ENCODE measurements around the gene ID1.

The ID1 gene, protein sequence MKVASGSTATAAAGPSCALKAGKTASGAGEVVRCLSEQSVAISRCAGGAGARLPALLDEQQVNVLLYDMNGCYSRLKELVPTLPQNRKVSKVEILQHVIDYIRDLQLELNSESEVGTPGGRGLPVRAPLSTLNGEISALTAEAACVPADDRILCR

DNA sequence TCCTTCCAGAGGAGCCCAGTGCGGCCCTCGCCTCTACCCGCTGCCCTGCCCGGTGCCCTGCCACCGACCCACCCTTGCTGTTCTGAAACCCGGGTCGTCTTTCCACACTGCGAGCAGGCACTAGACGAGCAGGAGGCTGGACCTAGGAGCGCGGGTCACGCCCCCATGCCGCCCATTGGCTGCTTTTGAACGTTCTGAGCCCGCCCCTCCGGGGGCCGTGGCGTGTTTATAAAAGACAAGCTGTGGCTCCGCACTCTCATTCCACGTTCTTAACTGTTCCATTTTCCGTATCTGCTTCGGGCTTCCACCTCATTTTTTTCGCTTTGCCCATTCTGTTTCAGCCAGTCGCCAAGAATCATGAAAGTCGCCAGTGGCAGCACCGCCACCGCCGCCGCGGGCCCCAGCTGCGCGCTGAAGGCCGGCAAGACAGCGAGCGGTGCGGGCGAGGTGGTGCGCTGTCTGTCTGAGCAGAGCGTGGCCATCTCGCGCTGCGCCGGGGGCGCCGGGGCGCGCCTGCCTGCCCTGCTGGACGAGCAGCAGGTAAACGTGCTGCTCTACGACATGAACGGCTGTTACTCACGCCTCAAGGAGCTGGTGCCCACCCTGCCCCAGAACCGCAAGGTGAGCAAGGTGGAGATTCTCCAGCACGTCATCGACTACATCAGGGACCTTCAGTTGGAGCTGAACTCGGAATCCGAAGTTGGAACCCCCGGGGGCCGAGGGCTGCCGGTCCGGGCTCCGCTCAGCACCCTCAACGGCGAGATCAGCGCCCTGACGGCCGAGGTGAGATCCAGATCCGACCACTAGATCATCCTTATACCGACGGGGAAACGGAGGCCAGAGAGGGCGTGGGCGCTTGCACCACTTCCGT, at the start of gene ID1:
Gene ID1, plus strand, starts transcription at position 259 of the 871 bp plus-strand sequence. Its CDS starts 99 bp downstream, at position 358.
- DNase-seq = peak; percentile 63 to 75 (median 70)

DNA sequence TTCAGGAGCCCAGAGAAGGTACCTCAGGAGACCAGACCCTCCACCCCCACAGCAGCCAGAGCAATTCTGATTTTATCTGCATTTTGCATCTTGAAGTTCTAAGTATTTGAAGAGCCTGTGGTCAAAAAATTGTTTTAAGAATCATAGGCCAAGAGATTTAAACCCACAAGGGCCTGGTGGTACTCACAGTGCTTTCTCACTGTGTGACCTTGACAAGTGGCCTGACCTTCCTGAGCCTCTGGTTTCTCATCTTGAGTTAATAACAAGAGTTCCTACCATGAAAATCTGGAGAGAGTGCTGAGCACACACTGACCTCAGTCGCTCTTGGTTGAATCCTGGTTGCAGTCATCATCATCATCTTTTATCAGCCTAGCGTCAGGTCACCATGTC, 45.4 kb upstream of the ID1 start:
- no peak for DNase-seq

DNA sequence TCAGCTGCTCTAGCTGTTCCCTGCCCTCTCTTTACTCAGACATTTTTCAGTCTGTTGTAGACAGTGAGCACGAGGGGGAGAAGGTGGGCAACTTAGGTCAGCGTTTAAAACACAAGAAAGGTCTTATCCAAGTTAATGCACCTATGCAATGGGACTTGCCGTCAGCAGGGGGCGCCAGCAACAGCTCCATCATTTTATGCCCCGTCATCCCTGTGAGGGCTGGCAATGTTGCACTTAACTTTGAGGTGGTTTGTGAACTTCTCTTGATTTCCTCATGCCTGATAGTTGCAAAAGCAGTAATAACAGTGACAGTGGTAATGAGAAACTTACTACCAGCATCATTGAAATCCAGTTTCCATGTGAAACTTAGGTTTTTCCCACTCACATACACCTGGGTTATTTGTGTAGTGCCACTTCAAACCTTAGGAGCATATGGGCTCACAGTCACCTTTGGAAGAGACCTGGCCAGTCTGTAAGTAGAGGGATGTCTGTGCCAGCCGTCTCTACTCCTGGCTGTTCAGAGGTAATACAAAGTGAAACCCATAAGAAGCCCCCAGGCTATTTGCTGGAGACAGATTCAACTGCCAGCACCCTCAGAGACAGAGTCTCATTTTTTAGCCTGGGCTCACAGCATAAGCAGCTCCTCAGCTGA, 44.9 kb upstream of the ID1 start:
- DNase-seq = peak; percentile 30 to 64 (median 55)

DNA sequence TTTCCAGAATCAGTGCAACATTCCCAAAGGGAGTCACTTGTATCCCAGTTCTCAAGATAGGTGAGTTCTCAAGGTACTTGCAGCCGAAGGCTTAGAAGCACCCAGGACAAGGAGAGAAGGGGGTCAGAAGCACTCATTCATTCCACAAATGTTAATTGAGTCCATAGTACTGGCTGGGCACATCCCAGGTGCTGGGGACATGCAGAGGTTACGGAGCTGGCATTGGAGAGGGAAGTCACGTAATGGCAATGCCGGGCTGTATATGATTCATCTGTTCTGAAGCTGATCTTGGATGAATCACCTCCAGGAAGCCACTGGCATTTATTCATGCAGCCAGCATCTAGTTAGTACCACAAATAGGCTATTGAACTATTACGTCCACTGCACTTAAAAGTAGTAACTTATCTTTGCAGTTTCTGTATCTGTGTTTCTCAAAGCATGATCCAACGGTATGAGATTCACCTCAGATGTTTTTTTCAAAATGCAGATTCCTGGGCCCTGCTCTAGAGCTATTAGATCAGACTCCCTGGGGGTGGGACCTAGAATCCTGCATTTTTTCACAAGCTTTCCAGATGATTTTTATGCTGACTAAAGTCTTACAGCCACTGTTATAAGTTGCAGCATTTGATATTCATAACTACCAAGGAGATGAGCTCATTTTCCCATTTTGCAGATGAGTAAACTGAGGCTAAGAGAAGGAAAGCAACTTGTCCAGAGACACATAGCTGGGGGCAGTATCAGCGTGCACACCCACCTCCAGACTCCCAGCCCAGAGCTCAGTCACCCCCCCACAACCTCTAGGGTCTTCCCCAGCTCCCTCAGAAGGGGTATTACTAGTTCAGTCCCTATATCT, 44.1 kb upstream of the ID1 start:
- no peak for DNase-seq

GRCh38 chr20:31562241-31562640, 42.8 kb upstream of the ID1 start:
- DNase-seq = no peak

DNA sequence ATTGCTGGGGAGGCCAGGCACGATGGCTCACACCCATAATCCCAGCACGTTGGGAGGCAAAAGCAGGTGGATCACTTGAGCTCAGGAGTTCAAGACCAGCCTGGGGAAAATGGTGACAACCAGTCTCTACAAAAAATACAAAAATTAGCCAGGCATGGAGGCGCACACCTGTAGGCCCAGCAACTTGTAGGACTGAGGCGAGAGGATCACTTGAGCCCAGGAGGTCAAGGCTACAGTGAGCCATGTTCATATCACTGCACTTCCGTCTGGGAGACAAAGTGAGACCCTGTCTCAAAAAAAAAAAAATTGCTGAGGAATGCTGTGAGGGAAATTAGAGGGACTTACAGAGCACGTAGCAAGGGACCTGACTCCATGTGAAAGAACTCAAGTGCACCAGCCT, 40.8 kb upstream of the ID1 start:
- DNase-seq = no peak

GRCh38 chr20:31565699-31566318, 39.3 kb upstream of the ID1 start:
- DNase-seq = no peak

- no peak for DNase-seq
These were observed 38.8 kb upstream of the ID1 start for GRCh38 chr20:31566319-31566657.

GRCh38 chr20:31566658-31567379, 38.3 kb upstream of the ID1 start:
- DNase-seq = no peak

DNA sequence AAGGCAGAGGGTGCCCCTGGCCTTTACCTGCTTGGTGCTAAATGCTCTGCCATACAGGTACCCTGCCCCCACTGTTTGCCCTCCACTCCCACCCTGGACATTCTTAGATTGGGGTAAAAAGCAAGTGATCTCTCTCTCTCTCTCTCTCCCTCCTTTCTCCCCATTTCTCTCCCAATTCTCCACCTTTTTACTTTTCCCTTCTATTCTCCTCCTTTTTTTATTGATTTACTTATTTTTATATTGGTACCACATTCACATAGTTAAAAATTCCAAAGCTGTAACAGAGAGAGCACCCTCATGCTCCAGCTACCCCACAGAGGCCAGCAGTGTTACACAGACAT, 37.7 kb upstream of the ID1 start:
- no peak for DNase-seq

GRCh38 chr20:31568041-31568731, 36.9 kb upstream of the ID1 start:
- no peak for DNase-seq

DNA sequence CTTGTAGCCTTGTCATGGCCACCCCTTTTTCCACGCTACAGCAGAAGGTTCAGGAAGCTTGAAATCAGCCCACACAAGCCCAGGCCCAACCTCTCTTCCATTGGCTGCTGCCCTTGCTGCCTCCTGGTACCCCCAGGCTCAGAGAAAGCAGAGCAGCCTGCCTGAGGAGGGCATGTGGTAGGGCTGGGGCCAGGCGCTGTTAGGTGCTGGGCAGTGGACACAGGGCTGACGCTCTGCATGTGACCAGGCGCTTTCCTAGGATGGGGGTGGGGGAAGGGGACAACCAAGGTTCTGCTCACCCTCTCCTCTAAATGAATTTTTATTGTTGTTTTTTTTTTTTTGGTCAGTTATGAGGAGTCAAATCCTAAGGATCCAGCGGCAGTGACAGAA, 36.3 kb upstream of the ID1 start:
- no peak for DNase-seq

DNA sequence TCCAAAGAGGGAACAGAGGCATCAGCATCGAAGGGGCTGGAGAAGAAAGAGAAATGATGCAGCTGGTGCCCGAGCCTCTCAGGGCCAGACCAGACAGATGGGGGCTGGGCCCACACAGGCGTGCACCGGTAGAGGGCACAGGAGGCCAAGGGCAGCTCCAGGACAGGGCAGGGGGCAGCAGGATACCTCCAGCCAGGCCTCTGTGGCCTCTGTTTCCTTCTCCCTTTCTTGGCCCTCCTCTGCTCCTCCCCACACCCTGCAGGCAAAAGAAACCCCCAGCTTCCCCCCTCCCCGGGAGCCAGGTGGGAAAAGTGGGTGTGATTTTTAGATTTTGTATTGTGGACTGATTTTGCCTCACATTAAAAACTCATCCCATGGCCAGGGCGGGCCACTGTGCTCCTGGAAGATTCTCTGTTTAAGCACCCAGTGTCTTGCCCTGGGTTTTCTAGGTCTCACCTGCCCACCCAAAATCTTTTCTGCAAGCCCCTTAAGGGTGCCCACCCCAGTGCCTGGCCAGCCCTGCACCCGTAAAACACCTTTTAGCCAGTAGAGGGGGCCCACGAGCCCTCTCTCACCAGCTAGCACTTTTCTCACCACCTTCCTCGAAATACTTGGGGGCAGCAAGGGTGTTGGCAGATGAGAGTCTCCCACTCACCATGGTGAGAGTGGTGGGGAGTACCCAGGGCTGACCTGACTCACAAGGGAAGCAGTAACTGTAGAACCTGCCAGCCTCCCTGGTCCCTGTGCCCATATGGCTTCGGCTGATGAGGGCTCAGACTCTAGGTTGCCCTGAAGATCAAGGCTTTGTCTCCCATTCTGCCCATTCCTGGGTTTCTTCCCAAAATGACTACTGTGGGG, 35.7 kb upstream of the ID1 start:
- peak; percentile 35 to 48 (median 39) for DNase-seq

GRCh38 chr20:31570021-31570463, 35.0 kb upstream of the ID1 start:
- no peak for DNase-seq

GRCh38 chr20:31570735-31571617, 34.1 kb upstream of the ID1 start:
- DNase-seq = no peak

DNA sequence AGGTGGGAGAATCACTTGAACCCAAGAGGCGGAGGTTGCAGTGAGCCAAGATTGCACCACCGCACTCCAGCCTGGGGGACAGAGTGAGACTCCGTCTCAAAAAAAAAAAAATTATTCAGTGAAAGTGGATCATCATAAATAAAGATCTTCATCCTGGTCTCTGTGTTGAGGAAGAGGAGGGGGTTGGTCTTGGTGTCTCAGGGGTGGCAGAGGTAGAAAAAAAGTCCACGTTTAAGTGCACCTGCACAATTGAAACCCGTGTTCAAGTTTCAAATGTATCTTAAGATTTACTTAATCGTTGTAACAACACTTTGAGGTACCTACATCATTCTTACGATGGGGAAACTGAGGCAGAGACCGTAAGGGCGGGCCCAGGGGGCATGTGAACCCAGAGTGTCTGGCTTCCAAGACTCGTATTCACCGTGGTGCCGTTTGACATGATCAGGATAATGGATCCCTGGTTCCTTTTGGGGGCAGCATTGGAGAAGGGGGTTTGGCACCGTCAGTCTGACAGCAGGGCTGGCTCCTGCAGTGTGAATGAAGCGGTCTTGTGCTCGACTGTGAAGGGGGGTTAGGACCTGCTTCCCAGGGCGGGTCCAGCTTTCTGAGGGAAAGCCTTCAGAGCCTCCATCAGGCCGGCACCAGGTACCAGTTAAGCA, 32.9 kb upstream of the ID1 start:
- no peak for DNase-seq

DNA sequence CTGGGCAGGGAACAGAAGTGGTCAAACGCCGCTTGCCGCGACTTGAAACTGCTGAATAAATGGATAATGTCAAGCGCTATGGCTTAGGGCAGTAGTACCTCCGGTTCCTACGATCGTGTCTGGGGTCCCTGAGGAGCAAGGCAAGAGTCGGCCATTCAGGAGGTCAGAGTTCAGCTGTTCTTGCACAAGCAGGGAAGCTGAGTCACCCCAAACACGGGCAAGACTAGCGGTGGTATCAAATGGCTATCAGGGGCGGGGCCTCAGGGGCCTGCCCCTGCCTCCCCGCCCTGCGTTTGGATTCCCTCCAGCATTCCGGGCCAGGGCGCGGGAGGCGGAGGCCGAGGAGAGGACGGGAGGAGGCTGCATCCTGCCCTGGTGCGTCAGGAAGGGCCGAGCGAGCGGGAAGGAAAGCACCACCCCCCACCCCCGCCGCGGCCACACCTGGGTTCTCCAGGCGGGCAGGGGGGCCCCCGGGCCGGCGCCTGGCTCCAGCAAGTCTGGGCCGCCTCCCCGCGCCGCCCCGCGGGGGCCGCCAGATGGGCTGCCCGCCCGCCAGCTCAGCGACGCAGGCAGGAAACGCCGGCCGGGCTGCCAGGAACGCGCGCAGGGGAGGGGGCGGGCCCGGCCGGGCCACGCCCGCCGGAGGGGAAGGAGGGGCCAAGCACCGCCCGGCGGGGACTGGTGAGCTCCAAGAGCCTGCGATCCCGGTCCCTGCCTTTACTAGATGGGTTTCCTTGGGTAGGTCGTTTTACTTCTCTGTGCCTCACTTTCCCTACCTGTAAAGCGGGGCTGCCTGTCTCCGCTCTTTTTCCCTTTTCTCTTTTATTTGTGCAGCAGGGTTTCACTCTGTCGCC, 32.2 kb upstream of the ID1 start:
- DNase-seq = peak; percentile 65 to 82 (median 74)
